DMS79 (cell line): ENCODE results near the gene SYNJ2.
A peak's percentile ranks its signal among the peaks of the same experiment; 100 is the strongest.

ENCODE experiments used
- DNase-seq: peaks from one replicate; lab custom pipeline; 2025; lab: John Stamatoyannopoulos, UW

The SYNJ2 gene

DNA sequence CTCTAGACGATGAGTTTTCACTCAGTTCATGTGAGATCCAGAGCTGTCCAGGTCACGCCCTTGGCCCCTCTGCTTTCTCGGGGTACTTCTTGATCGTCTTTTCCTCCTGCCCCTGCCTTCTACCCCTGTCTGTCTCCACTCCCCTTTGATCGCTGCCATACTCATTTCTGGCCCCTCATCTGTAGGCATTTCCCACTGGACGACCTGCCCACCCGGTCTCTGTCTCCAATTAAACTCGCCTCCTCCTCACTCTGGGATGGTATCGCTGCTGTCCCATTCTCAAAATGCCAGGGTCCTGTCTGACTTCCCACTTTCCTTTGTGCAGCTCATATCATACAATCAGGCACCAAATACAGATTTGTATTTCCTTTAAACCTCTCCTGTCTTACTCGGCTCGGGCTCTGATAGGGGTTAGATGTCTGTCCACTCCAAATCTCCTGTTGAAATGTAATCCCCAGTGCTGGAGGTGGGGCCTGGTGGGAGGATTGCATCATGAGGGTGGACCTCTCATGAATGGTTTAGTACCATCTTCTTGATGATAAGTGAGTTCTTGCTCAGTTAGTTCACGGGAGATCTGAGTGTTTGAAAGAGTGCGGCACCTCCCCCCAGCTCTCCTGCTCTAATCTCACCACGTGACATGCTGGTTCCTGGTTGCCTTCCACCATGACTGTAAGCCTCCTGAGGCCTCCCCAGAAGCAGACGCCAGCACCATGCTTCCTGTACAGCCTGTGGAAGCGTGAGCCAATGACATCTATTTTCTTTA lies 3.5 kb upstream of the SYNJ2 start:
- DNase-seq, result no peak

DNA sequence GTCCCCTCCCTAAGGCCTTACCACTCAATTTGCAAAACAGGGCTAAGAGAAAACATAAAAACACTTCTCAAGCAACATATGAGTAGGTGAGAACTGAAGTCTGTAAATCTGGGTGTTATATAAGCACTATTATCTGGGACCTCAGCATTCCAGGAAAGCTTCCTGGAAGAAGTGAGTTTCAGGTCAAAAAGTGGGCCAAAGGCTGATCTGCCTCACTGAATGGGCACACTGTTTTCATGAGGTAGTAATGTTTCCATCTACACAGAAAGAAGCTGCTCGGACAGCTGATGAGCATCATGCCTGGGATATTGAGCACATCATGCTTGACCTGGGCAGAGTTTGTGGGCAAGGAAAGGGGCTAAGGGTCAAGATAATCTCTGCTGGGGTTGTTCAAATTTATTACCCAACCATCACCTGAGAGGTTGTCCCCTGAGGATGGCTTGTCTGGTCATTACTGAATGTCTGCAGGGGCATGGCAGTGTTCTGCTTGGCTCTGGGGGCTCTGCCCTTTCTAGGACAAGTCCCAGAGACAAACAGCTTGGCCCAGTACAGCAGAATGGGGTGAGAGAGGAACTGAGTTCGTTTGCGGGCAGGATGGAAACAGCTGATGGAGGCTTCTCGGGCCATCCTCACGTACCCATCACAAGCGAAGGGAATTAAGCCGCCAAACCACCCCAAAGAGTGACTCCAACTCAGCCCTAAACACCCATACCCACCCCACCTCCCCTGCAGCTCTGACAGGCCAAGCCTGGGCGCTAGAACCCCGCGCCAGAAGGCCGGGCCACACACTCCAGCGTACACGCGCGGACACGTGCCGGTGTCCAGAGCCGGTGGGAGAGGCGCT lies 1.2 kb upstream of the SYNJ2 start:
- no peak for DNase-seq

DNA sequence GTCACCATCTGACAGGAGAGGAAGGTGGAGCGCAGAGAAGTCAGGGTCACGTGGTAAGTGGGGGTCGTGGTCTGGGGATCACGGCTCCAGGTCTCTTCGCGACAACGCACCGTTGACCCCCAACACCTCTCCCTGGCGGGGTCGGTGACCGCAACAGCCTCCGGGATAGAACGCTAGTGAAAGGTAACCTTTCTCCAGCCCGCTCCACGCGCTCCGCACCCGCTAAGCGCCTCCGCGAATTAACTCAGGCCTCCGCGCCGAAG lies 600 bp upstream of the SYNJ2 start:
- no peak for DNase-seq

DNA sequence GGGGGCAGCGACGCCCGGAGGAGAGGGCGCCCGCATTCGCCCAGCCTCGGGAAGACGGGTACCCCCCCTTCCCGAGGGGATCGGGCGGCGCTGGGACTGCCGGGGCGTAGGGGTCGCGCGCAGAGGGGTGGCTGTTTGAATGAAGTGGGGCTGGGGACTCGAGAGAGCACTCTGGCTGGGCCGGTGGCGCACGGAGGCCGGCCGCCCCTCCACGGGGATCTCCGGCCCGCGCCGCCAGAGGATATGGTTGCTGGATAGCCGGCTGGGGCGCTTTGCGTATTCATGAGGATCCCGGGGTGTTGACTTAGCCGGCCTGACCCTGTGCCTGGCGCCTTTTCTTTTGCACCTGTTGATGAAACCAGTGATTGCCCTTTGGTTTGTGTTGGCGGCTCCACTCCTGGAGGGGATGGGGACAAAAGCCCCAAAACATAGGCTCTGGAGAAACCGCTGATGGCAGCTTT lies 469 bp downstream of the SYNJ2 start:
- peak; percentile 16 for DNase-seq

DNA sequence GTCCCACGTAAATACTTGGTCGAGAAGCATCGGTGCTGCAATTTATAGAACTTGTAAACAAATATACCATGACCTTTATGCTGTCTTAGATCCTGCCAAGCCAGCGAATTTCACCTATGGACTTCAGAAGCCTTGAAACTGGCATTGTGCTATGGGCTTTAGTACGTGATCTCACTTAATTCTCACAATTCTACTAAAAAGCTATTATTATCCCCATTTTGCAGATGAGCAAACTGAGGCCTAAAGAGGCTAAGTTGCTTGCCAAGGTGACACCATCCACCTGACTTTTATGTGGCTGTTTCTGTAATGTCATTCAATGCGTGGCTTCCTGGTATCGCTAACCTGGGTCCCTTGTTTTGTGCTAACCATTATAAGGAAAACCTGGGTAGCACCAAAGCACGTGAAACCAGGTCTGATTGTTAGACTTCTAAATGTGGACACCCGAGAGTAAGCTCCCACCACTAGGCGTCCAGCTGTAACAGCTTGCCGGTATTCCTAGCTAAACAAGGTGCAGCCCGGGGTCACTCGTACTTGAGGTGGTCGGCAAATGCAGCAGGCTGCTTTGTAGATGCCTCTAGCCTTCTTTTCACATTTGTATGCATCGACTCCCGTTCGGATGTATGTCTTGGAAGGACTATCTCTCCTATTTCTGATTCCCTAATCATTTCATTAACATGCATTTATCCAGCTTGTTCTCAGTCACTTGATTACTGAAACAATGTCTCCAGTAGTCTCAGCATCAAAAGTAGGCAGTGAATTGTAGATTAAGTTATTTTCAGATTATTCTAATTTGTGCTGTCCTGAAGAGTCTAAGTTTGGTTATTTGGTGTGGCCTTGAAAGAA lies 1.1 kb downstream of the SYNJ2 start:
- DNase-seq, result no peak

DNA sequence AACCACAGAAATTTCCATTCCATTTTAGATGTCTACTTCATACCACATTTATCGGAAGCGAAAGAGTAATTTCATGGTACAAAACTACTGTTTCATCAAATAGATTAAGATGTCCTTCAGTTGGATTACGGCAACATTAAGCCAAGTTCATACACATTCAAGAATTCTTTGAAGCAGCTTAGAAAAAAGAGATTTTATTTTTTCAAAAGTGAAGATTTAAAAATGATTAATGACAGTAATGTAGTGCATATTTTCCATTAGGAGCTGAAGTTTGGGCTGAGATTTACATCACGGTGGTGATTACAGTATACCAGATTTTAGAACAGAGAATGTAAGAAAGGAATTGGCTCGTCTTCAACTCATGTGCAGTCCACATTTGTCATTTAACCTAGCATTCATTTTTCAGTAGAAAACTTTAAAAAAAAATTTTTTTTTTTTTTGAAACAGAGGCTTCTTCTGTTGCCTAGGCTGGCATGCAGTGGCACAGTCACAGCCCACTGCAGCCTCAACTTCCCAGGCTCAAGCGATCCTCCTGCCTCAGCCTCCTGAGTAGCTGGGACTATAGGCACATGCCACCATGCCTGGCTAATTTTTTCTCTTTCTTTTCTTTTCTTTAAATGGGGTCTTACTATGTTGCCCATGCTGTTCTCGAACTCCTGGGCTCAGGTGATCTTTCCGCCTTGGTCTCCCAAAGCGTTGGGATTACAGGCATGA lies 1.9 kb downstream of the SYNJ2 start:
- no peak for DNase-seq

DNA sequence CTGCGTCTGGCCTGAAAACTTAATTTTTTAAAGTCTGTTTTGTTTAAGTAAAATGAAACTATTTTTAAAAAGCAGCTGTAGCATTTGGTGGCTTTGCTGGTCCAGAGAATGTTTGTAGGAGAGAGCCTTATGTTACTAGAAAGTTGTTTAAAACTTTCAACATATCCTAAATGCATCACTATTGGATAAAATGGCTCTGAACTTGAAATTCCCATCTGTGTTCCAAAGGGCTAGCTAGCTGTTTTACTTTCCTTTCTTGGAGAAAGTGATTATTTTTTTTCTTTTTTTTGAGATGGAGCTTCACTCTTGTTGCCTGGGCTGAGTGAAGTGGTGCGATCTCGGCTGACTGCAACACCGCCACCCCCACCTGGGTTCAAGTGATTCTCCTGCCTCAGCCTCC lies 2.5 kb downstream of the SYNJ2 start:
- no peak for DNase-seq

DNA sequence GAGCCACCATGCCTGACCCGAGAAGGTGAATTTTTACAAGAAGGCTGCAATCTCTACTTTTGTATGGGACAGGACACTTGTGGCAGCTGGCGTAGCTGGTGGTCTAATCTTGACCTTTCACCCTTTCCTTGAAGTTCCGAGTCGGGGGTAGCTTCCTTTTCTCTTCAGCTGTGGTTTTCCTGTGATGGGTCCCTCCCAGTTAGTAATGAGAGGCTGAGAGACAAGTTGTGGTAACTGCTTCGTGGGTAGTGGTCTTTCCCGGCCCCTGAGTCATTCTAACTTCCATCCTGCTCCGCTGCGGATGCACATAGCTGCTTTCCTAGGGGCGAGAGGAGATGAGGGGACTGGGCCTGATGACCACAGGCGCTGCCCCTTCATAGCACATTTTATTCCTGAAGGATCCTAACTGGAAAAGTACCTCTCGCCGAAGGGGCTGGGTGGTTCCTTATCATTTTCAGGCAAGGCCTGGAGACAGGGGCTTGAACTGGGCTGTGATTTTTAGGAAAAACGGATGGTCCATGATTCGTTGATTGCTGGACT lies 3.1 kb downstream of the SYNJ2 start:
- DNase-seq, result no peak

DNA sequence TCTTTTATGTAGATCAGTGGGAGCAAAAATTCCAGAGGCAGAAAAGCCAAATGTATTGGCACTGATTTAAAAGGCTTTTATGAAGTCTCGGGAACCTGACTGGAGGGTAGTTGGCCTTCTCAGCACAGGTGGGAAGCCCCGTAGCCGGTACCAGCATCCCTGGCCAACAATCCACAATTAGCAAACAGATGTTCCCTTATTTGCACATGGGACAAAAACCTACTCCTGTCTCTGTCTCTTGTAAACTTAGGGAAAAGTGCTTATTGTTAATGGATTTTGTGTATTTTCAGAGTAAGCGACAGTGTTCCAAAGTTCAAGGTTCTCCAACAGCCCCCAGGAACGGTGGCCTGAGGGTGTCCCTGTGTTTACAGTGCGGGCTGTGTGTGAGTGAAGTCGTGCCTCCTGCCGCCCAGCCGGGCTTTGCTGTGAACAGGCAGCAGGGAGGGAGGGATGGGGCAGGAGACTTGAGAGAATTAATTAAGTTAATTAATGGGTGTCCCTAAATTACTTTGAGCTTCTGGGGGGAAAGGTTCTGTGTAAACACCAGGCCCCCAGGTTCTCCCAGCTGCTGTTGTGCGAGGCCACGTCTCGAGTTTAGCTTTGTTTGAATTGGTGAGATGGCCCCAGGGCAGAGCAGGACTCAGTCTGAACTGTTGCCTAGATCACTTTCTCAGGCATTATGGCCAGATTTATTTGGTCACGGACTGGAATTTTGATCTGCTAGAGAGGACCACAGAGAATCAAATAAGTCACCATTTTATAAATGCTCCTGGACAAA lies 3.9 kb downstream of the SYNJ2 start:
- DNase-seq, result no peak

DNA sequence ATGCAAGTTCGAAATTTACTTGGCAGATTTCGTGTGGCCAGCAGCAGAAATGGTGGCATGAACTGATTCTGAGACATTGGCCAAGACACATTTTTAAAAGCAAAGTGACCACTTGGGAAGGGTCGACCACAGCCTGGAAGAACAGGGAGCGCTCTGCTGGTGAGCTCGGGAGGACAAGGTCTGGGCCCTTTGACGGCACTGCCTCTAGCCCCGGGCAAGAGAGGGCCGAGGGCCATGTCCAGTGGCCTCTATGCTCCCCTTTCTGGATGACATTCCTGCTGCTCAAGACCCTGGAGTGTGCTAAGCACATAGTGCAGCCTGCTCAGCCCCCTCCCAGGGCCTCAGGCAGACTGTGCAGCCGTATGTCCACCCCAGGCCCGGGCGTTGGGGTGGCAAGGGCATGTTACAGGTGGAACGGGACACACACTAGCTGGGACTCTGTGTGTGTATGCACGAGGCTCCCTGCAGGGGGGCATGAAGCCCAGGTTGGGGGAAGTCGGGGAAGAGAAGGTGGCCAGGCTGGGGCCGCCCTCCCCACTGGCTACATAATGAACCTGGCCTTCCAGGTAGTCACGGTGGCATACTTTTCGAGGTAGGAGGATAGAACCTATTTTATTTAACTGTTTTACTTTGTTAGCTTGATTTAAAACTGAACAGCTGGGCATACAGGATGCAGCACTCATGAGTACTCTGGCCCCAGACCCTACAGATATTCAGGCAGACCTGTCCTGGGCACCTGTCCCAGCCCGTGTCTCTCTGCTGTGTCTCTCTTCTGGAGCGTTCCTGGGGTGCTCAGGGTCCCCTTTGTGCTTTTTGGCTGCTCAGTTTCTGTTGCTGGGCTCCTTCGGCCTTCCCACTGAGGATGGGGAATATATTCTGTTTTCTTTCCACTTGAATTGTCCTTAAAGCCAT lies 6.4 kb downstream of the SYNJ2 start:
- DNase-seq, result no peak

DNA sequence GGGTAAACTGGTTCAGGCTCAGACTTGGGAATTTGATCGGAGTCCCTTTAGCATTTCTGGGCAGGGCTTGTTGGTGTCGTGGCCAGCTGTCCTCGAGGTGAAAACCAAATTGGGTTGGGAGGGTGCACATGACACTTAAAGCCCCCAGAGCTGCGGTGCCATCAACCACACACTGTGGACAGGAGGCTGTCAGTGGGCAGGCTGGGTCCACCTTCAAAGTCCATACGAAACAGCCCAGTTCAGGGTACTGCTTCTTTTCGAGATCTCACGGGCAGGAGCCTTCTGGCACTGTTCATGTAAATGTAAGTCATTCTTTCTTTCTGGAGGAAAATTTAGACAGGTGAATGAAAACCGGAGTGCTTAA lies 7.0 kb downstream of the SYNJ2 start:
- no peak for DNase-seq

DNA sequence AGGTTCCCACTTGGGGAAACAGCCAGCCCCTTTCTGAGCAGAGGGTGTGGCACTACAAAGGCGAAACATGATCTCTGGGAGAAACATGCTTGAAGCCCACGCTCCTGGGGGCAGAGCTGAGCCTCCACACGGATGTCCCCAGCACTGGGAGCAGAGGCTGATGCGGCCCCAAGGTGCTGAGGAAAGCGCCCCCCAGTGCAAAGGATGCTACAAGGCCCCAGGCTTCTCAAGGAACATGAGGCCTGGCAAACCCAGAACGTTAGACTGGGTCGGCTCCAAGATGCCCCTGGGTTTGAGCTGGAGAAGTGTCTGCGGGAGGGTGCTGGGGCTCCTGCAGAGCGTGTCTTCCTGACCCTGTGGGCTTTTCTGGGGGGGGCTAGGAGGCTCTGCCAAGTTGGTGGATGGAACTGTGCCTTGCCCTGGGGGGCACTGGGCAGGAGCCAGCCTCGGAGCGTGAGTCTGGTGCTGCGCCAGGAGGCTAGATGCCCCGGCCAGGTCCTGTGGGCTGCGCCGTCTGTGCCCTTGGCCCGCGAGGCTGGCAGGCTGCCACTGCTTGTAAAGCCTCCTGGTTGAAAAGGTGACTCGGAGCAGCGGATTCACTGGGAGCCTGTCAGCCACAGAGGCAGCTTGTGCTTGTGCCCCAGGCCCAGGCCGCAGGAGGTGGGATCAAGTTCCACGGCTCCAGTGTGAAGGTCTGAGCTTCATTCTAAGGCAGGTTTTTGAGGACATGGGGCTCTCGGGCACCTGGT lies 8.1 kb downstream of the SYNJ2 start:
- DNase-seq, result peak; percentile 94

DNA sequence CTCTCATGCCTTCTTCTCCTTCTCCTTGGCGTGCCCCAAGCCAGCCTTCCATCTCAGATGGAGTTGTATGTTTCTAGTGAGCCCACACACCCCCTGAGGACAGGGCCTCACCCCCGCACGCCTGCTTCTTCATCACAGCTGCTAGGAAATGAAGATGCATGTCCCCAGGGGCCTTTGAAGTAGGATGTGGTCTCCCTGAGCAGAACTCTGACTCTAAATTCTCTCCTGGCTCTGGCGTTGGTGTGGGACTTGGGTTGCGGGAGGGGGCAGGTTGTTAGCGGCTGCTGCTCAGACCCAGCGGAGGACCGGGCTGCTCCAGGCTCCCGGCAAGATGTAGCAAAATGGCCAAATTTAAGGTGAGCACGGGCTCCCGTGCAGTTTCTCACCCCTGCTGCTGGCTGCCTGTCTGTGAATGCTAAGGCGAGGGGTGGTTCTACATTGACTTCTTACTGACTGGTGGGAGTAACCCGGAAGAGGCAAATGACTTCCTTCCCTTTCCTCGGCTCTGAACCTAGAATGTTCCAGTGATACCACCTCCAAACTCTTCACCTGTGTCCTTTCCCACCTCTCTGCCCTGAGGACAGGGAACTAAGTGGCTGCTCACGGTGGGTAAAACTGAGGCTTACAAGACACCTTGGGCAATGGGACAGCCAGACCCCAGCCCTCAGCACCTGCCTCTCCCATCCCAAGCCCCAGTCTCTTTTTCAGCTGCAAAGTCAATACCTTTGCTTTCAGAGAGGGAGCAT lies 8.8 kb downstream of the SYNJ2 start:
- DNase-seq, result no peak

DNA sequence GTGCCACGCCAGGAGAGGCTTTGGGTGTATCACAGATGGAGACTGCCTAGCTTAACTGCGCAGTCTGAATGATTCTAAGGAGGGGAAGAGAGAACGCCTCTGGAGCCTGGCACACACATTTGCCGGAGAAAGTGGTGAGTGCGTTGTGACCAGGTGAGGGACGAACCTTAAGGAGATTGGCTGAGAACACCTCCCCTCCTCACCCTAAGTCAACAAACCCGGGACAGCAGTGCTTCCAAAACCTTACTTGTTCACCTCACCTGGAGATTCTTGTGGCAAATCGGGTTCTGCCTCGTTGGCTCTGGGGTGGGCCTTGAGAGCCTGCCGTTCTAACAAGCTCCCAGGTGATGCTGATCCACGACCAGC lies 9.4 kb downstream of the SYNJ2 start:
- peak; percentile 96 for DNase-seq

DNA sequence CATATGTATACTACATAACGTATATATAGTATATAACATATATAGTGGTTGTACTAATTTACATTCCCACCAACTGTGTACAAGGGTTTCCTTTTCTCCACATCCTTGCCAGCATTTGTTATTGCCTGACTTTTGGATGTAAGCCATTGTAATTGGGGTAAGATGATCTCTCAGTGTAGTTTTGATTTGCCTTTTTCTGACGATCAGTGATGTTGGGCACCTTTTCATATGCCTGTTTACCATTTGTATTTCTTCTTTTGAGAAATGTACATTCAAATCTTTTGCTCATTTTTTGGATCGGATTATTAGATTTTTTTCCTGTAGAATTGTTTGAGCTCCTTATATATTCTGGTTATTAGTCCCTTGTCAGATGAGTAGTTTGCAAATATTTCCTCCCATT lies 11.4 kb downstream of the SYNJ2 start:
- DNase-seq, result no peak

DNA sequence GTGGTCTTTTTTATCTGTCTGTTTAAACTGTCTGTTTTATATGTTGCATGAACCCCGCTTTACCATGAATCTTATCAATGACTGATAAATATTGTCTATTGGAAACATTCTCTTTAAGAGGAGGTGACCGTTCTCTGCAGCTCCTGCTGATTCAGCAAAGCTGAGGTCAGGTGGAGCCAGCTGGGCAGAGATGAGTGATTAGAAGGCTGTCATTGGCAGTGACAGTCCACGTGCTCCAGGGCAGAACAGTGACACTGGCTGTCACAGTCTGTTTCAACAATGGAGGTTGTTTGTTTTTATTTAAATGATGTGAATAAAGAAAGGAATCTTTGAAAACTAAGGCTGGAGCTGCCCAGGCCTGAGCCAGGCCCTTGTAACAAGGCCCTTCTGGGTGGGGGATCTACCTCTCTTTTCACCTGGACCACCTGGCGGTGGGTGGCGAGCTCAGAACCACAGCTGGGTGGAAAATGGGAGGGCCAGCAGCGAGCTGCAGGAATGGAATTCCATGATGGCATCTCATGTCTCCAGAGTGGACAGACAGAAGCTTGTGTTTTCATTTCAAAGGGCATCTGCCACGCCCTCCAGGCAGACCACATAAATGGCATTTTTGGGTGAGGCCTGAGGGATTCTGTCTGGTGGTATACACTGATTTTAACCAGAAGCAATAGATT lies 12.6 kb downstream of the SYNJ2 start:
- no peak for DNase-seq

DNA sequence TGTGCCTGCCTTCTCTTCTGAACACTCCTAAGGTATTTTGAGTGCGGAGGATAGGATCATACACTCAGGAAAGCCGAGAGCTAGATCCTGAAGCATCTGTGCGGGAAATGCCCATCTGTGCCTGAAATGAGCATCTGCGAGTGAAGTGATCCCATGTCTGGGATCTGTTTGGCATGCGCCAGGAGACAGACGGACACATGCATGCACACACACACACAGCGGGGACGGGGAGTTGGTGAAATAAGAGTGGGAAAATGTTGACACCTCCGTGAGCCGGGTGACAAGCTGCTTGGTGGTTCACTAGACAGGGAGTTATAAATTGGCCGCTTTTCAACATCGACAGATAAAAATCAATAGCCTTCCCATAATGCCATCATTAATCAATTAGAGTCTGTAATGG lies 13.8 kb downstream of the SYNJ2 start:
- no peak for DNase-seq

DNA sequence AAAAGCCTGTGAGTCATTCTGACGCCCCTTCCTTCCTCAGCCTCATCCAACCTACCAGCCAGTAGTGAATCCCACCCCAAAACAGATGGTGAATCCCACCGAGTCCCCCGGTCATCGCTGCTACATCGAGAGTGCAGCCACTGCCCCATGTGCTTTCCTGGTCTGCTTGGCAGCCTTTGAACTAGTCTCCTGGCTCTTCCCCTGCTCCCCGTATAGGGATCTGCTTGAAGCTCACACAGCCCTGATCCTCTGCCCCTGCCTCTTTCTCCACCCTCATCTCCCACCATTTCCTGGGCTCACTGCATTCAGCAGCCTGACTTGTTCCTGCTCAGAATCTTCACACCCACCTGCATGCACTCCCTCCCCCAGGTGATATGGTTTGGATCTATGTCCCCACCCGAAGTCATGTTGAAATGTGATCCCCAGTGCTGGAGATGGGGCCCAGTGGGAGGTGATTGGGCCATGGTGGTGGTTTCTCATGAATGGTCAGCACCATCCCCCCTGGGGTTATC lies 14.6 kb downstream of the SYNJ2 start:
- DNase-seq, result no peak
